ENCODE measurements around the gene PGPEP1. TPM values are rescaled to one million over a fixed set of nuclear protein-coding genes. Genes with fewer than 3 reads are reported as not detected.

The PGPEP1 gene
- total RNA-seq, 1 experiment from 2014 or later = 6.5 TPM

GRCh38 chr19:18313398-18313797 is 27.0 kb upstream of the PGPEP1 start:
- H3K9me3 Mint-ChIP-seq (ENCODE audit: unreplicated experiment) = no peaks in the 10 kb centered on the region

GRCh38 chr19:18317961-18318800 is 22.2 kb upstream of the PGPEP1 start:
- ChIA-PET POLR2A (interaction anchor here (0.6 to 5.2 kb wide), 3 partner anchors 17 to 38 kb away, joined by 3 to 175 read pairs (median 3); partner anchors contain the start of gene JUND), CTCF (interaction anchor here (0.6 to 1.1 kb wide), 4 partner anchors 10 to 81 kb away, joined by 3 to 4 read pairs (median 4); no protein-coding TSS in a partner anchor)
- DNase-seq (ENCODE audit: unreplicated experiment) = no peak
- Mint-ChIP-seq H3K36me3 (ENCODE audit: insufficient read depth, unreplicated experiment) (peaks cover 25% of the 10 kb centered on the region), H3K4me1 (ENCODE audit: insufficient read depth, unreplicated experiment) (peaks cover 24% of the 10 kb centered on the region), H3K27me3 (ENCODE audit: insufficient read depth, unreplicated experiment) (no peaks in the 10 kb centered on the region), H3K4me3 (ENCODE audit: unreplicated experiment) (no peak overlapping the region), H3K27ac (ENCODE audit: low read depth, unreplicated experiment) (peak overlapping the region; percentile 16), H3K9me3 (ENCODE audit: unreplicated experiment) (no peaks in the 10 kb centered on the region)
- intact Hi-C loops (cut with micrococcal nuclease) = no loop called here
- no TSS peak for BruUV-seq (replicated peaks)
- TF ChIP-seq CTCF (IDR thresholded peaks at IDR 0.05; ENCODE audit: unreplicated experiment) = no peak

More at GRCh38 chr19:18313398-18313797, 27.0 kb upstream of the PGPEP1 start:
- H3K36me3 Mint-ChIP-seq (ENCODE audit: insufficient read depth, unreplicated experiment) = peaks cover 47% of the 10 kb centered on the region
- no peak overlapping the region for H3K4me3 Mint-ChIP-seq (ENCODE audit: unreplicated experiment)
- CTCF ChIA-PET = interaction anchor here (0.6 to 1.5 kb wide), 2 partner anchors 8 to 15 kb away, joined by 3 to 4 read pairs; no protein-coding TSS in a partner anchor
- no peak for TF ChIP-seq CTCF (IDR thresholded peaks at IDR 0.05; ENCODE audit: unreplicated experiment)
- no peaks in the 10 kb centered on the region for H3K4me1 Mint-ChIP-seq (ENCODE audit: insufficient read depth, unreplicated experiment)
- POLR2A ChIA-PET = interaction anchor here (0.7 to 1.4 kb wide), 2 partner anchors 21 to 31 kb away, joined by 3 read pairs; no protein-coding TSS in a partner anchor
- no peak for DNase-seq (ENCODE audit: unreplicated experiment)
- intact Hi-C loops (cut with micrococcal nuclease) = no loop called here
- no peaks in the 10 kb centered on the region for H3K27me3 Mint-ChIP-seq (ENCODE audit: insufficient read depth, unreplicated experiment)
- no peak overlapping the region for H3K27ac Mint-ChIP-seq (ENCODE audit: low read depth, unreplicated experiment)
- BruUV-seq (replicated peaks) = no TSS peak

GRCh38 chr19:18319591-18320135 is 20.7 kb upstream of the PGPEP1 start:
- intact Hi-C loops (cut with micrococcal nuclease) = loop anchor here (10.0 kb wide), 1 partner anchor 205 kb away; no protein-coding TSS in a partner anchor
- ChIA-PET CTCF (interaction anchor here (1.1 to 4.0 kb wide), 3 partner anchors 40 to 93 kb away, joined by 4 to 40 read pairs (median 5); no protein-coding TSS in a partner anchor), POLR2A (interaction anchor here (5.2 kb wide), 1 partner anchor 39 kb away, joined by 175 read pairs; the partner anchor contains the start of gene JUND)
- Mint-ChIP-seq H3K4me3 (ENCODE audit: unreplicated experiment) (no peak overlapping the region), H3K36me3 (ENCODE audit: insufficient read depth, unreplicated experiment) (peaks cover 17% of the 10 kb centered on the region), H3K4me1 (ENCODE audit: insufficient read depth, unreplicated experiment) (peaks cover 33% of the 10 kb centered on the region), H3K9me3 (ENCODE audit: unreplicated experiment) (no peaks in the 10 kb centered on the region), H3K27ac (ENCODE audit: low read depth, unreplicated experiment) (peak overlapping the region; percentile 64), H3K27me3 (ENCODE audit: insufficient read depth, unreplicated experiment) (no peaks in the 10 kb centered on the region)
- TF ChIP-seq CTCF (IDR thresholded peaks at IDR 0.05; ENCODE audit: unreplicated experiment) = no peak
- no peak for DNase-seq (ENCODE audit: unreplicated experiment)
- BruUV-seq (replicated peaks) = no TSS peak
